ENCODE results near the gene DTNA. TPM values are rescaled to one million over a fixed set of nuclear protein-coding genes. Genes with fewer than 3 reads are reported as not detected.
"Not testable (repeated sequence)": the region's sequence is repeated elsewhere in the genome, so short reads cannot be mapped to it uniquely, and the experiment has no call there.

Gene DTNA
- not detected in 2 replicates for total RNA-seq

DNA sequence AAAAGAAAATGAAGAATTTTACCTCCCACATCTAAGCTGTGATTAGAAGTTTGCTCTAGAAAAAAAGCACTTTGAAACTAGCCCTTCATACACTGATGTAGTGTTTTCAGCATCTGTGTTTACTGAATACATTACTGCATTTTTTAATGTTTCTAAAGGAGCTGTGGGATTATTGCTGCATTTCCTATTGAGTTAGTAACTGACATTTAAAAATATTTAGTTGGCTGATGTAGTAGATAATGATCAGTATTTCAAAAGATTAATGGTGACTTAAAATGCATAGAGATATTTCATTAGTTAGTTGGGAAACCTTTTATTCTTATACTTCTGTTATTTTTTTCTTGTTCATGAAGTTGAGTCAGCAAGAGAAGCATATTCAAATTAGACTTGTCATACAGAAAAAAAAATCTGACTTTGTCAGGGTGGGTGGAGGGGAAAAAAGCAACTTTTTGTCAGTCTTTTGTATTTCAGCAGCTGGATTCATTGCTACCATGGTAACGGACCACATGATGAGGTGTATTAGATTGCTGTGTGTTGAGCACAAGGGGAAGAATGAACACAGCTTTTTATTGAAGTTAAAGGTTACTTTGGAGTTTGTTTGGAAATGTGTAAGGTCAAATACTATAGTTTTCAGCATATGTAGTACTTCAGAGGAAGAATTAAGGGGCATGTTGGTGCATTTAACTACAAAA, at the start of gene DTNA:
DTNA (plus strand) TSS at position 549 of the 692 bp plus-strand sequence. CDS start 45,679 bp downstream, outside the sequence.
- Mint-ChIP-seq H3K4me1 (ENCODE audit: low read depth) (no peaks in the 10 kb centered on the region), H3K9me3 (no peaks in the 10 kb centered on the region), H3K27me3 (ENCODE audit: insufficient read depth) (no peaks in the 10 kb centered on the region), H3K27ac (no peak within 1 kb of the TSS), H3K4me3 (no peak within 1 kb of the TSS), H3K36me3 (ENCODE audit: low read depth) (no peaks in the 10 kb centered on the region)
- intact Hi-C loops (cut with micrococcal nuclease): no loop called here
- no peak for DNase-seq (ENCODE audit: low spot score)

DNA sequence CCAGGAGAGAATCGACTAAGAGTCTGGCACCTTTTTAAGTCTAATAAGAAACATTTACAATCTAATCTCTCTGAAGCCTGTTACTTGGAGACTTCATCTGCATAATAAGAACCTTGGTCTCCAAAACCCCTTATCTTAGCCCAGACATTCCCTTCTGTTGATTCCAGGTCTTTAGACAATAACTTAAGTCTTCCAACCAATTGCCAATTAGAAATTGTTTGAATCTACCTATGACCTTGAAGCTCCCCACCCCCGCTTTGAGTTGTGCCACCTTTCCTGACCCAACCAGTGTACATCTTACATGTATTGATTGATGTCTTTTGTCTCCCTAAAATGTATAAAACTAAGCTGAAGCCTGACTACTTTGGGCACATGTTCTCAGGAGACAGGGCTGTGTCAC, 49.5 kb upstream of the DTNA start:
- H3K9me3 Mint-ChIP-seq: no peaks in the 10 kb centered on the region
- H3K4me1 Mint-ChIP-seq (ENCODE audit: low read depth): no peaks in the 10 kb centered on the region
- intact Hi-C loops (cut with micrococcal nuclease): no loop called here
- H3K27me3 Mint-ChIP-seq (ENCODE audit: insufficient read depth): no peaks in the 10 kb centered on the region
- H3K36me3 Mint-ChIP-seq (ENCODE audit: low read depth): no peaks in the 10 kb centered on the region
- no peak overlapping the region for H3K4me3 Mint-ChIP-seq
- DNase-seq (ENCODE audit: low spot score): no peak
- H3K27ac Mint-ChIP-seq: no peak overlapping the region

DNA sequence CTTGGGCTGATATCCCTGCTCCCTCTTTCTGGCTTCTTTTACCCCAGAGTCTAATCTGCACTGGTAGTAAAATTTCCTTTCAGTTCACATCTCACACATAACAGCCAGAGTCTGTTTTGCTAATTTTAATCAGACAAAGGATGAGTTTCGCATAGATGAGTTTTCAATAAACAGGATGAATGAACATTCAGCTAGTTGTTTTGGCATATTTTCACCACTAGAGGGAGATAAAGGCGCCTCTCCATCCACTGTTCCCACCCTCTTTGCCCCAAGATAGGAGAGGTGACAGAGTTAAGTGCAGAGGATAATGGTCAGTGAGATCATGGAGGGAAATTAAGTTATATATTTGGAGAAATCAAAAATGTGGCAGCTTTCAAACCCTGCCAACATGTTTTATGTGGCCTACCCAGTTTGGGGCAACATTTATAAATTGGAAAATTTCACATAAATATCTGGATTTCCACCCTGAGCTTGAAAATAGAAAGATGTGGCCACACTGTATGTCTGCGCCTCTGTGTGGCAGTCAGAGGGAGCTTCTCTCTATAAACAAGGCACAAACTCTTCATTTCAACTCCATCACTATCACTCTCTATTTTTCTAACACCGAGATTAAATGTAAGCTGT, 48.5 kb upstream of the DTNA start:
- no peaks in the 10 kb centered on the region for H3K4me1 Mint-ChIP-seq (ENCODE audit: low read depth)
- no peak overlapping the region for H3K27ac Mint-ChIP-seq
- intact Hi-C loops (cut with micrococcal nuclease): loop anchor here (1.0 kb wide), 1 partner anchor 127 kb away; no protein-coding TSS in a partner anchor
- no peaks in the 10 kb centered on the region for H3K36me3 Mint-ChIP-seq (ENCODE audit: low read depth)
- no peak for DNase-seq (ENCODE audit: low spot score)
- H3K27me3 Mint-ChIP-seq (ENCODE audit: insufficient read depth): no peaks in the 10 kb centered on the region
- no peaks in the 10 kb centered on the region for H3K9me3 Mint-ChIP-seq
- H3K4me3 Mint-ChIP-seq: no peak overlapping the region

GRCh38 chr18:34676816-34677574, 33.1 kb upstream of the DTNA start:
- Mint-ChIP-seq H3K4me1 (ENCODE audit: low read depth) (no peaks in the 10 kb centered on the region), H3K9me3 (no peaks in the 10 kb centered on the region), H3K27me3 (ENCODE audit: insufficient read depth) (no peaks in the 10 kb centered on the region), H3K4me3 (no peak overlapping the region), H3K27ac (no peak overlapping the region), H3K36me3 (ENCODE audit: low read depth) (no peaks in the 10 kb centered on the region)
- no peak for DNase-seq (ENCODE audit: low spot score)
- intact Hi-C loops (cut with micrococcal nuclease): no loop called here

DNA sequence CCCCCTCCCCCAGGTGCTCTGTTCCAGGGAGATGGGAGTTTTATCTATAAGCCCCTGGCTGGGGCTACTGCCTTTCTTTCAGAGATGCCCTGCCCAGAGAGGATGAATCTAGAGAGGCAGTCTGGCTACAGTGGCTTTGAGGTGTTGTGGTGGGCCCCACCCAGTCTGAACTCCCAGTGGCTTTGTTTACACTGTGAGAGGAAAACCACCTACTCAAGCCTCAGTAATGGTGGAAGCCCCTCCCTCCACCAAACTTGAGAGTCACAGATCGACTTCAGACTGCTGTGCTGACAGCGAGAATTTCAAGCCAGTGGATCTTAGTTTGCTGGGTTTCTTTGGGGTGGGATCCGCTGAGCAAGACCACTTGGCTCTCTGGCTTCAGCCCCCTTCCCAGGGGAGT, 20.3 kb upstream of the DTNA start:
- H3K27ac Mint-ChIP-seq; DNase-seq (ENCODE audit: low spot score); H3K36me3 Mint-ChIP-seq (ENCODE audit: low read depth); H3K4me3 Mint-ChIP-seq; H3K27me3 Mint-ChIP-seq (ENCODE audit: insufficient read depth); H3K4me1 Mint-ChIP-seq (ENCODE audit: low read depth); H3K9me3 Mint-ChIP-seq; intact Hi-C loops (cut with micrococcal nuclease): not testable (repeated sequence)

GRCh38 chr18:34691614-34692013, 18.5 kb upstream of the DTNA start:
- Mint-ChIP-seq H3K27me3 (ENCODE audit: insufficient read depth) (peaks cover 3% of the 10 kb centered on the region), H3K9me3 (no peaks in the 10 kb centered on the region), H3K4me3 (no peak overlapping the region), H3K4me1 (ENCODE audit: low read depth) (no peaks in the 10 kb centered on the region), H3K27ac (no peak overlapping the region), H3K36me3 (ENCODE audit: low read depth) (no peaks in the 10 kb centered on the region)
- DNase-seq (ENCODE audit: low spot score): no peak
- intact Hi-C loops (cut with micrococcal nuclease): no loop called here

DNA sequence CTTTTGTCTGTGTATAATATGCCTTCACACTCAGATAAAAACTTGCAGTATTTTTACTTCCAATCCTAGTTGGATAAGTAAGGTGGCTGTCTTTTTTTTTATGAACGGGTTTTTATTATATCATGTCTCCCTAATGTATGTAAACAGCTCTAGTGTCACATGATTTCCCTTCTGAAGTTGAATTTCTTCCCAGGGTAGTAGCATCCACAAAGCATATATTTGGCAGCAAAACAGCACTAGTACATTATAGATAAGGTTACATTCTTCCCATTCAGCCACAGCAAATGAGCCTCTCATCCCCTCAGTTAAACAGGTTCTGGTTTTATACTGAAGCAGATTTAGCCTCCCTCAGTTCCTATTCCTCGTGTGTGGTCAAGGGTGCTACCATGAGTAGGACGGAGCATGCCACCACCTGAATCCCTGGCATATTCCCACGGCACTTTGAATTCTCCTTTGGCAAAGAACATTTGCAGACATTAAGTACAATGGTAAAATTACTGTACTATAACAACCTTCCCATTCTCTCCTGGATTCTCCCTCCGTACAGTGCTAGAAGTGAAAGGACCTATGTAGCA, 15.4 kb upstream of the DTNA start:
- H3K27me3 Mint-ChIP-seq (ENCODE audit: insufficient read depth): peaks cover 4% of the 10 kb centered on the region
- DNase-seq (ENCODE audit: low spot score): no peak
- H3K27ac Mint-ChIP-seq: no peak overlapping the region
- H3K4me1 Mint-ChIP-seq (ENCODE audit: low read depth): no peaks in the 10 kb centered on the region
- no peaks in the 10 kb centered on the region for H3K9me3 Mint-ChIP-seq
- H3K36me3 Mint-ChIP-seq (ENCODE audit: low read depth): no peaks in the 10 kb centered on the region
- no peak overlapping the region for H3K4me3 Mint-ChIP-seq
- intact Hi-C loops (cut with micrococcal nuclease): no loop called here

DNA sequence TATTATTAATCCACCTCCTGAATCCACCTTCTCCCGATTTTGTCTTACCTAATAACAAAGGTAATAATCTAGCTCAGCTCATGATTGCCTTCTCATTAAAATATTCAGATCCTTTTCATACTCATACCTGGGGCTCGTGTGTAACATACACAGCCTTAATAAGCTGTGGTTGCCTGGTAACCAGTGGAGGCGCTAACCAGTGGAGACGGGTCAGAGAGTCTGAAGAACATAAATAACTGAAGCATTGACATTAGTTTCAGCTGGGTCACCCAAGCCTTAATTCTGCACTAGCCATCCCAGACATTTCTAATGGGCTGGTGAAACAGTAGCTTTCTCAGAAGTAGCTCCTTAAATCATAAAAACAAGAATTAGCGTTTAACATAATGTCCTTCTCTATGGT, 14.8 kb upstream of the DTNA start:
- Mint-ChIP-seq H3K4me1 (ENCODE audit: low read depth) (no peaks in the 10 kb centered on the region), H3K9me3 (no peaks in the 10 kb centered on the region), H3K36me3 (ENCODE audit: low read depth) (no peaks in the 10 kb centered on the region), H3K27ac (no peak overlapping the region), H3K27me3 (ENCODE audit: insufficient read depth) (peaks cover 4% of the 10 kb centered on the region), H3K4me3 (no peak overlapping the region)
- DNase-seq (ENCODE audit: low spot score): no peak
- intact Hi-C loops (cut with micrococcal nuclease): no loop called here

DNA sequence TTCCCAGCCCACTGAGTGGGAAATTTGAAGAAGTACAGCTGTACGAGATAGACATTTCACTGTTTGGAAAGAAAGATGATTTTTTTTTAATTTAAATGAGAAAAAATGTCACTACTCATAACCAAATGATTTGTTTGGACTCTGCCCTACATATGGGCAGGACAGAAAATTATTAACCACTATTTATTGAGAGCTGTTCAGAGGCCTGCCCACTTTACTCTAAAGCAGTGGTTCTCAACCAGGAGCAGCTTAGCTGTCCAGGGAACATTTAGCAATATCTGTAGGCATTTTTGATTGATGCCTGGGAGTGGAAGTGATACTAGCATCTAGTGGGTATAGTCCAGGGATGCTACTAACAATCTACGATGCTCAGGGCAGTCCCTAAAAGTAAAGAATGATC, 13.4 kb upstream of the DTNA start:
- H3K9me3 Mint-ChIP-seq: no peaks in the 10 kb centered on the region
- no peak overlapping the region for H3K4me3 Mint-ChIP-seq
- intact Hi-C loops (cut with micrococcal nuclease): no loop called here
- H3K27me3 Mint-ChIP-seq (ENCODE audit: insufficient read depth): peaks cover 4% of the 10 kb centered on the region
- no peak for DNase-seq (ENCODE audit: low spot score)
- H3K36me3 Mint-ChIP-seq (ENCODE audit: low read depth): no peaks in the 10 kb centered on the region
- H3K4me1 Mint-ChIP-seq (ENCODE audit: low read depth): no peaks in the 10 kb centered on the region
- H3K27ac Mint-ChIP-seq: no peak overlapping the region

DNA sequence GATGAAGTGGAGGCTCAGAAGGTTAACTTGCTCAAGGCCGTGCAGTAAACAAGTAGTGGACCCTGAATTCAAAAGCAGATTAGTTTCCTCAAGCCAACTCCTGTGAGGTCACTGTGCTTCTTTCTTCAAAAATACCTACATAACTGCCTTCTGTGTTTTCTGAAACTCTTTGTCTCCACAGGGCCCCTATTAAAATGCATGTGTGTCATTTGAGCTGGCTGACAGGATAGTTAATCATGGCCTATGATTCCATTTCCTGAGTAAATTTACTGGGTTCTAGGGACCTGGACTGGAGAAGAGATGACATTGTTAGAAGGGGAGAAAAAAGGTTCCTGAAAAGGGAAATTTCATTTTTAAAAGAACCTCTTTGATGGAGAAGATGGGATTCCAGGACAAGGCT, 12.9 kb upstream of the DTNA start:
- Mint-ChIP-seq H3K4me3 (no peak overlapping the region), H3K36me3 (ENCODE audit: low read depth) (no peaks in the 10 kb centered on the region), H3K4me1 (ENCODE audit: low read depth) (no peaks in the 10 kb centered on the region), H3K27ac (no peak overlapping the region), H3K9me3 (no peaks in the 10 kb centered on the region), H3K27me3 (ENCODE audit: insufficient read depth) (peaks cover 4% of the 10 kb centered on the region)
- DNase-seq (ENCODE audit: low spot score): no peak
- intact Hi-C loops (cut with micrococcal nuclease): no loop called here

DNA sequence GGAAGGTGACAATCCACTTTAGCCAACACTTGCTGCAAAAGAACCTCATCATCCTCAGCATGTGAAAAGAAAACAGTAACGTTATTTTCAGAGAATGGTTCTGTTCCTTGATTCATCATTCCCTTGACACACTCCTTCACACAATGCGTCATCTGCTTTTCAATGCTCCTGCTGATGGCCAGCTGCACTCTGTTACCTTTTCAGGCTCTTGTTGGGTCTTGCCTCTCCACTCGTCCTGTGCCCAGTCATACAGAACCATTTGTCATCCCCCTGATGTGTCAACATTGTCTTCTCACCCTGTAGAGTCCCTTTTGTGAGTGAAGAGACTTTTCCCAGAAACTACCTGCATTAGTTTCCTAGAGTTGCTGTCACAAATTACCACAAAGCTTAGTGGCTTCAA, 12.2 kb upstream of the DTNA start:
- H3K27me3 Mint-ChIP-seq (ENCODE audit: insufficient read depth): peaks cover 4% of the 10 kb centered on the region
- no peaks in the 10 kb centered on the region for H3K4me1 Mint-ChIP-seq (ENCODE audit: low read depth)
- intact Hi-C loops (cut with micrococcal nuclease): no loop called here
- H3K4me3 Mint-ChIP-seq: no peak overlapping the region
- no peak for DNase-seq (ENCODE audit: low spot score)
- no peak overlapping the region for H3K27ac Mint-ChIP-seq
- no peaks in the 10 kb centered on the region for H3K9me3 Mint-ChIP-seq
- no peaks in the 10 kb centered on the region for H3K36me3 Mint-ChIP-seq (ENCODE audit: low read depth)

DNA sequence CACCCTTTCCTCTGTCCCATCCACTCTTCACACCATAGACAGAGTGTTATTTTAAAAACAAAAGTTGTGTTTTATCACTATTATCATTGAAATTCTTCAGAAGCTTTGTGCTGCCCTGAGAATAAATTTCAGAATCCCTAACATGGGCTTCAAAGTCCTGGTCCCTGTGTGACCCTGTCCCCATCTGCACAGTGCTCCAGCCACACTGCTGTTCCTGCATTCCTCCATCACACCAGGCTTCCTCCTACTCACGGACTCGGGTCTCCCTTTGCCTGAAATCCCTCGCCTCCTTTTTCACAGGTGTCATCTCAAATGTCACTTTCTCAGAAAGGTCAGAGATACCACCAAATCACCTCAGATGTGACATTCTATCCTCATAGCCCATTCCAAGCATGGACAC, 8.2 kb upstream of the DTNA start:
- peaks cover 1% of the 10 kb centered on the region for H3K27me3 Mint-ChIP-seq (ENCODE audit: insufficient read depth)
- H3K4me3 Mint-ChIP-seq: no peak overlapping the region
- no peak for DNase-seq (ENCODE audit: low spot score)

DNA sequence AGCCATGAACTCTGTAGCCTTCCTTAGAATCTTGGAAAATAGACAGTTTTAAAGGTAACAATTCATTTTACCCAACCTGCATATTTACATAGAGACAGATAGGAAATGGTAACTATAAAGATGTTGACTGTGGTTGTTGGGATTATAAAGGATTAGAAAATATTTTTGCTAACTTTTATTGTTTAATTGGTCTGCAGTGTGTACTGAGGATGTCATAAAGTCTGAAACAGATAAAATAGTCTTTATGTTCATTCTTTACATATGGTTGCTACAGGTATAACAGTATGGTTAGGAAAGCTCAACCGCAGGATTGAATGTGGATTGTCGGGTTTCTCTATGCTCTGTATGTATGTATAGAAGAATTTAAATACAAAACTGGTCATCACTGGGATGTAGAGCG, 7.3 kb upstream of the DTNA start:
- H3K4me3 Mint-ChIP-seq: no peak overlapping the region
- intact Hi-C loops (cut with micrococcal nuclease): no loop called here
- no peaks in the 10 kb centered on the region for H3K9me3 Mint-ChIP-seq
- no peaks in the 10 kb centered on the region for H3K36me3 Mint-ChIP-seq (ENCODE audit: low read depth)
- H3K4me1 Mint-ChIP-seq (ENCODE audit: low read depth): no peaks in the 10 kb centered on the region
- DNase-seq (ENCODE audit: low spot score): no peak
- H3K27me3 Mint-ChIP-seq (ENCODE audit: insufficient read depth): peaks cover 1% of the 10 kb centered on the region
- no peak overlapping the region for H3K27ac Mint-ChIP-seq

More for the DNA sequence above, 8.2 kb upstream of the DTNA start:
- no peak overlapping the region for H3K27ac Mint-ChIP-seq
- H3K4me1 Mint-ChIP-seq (ENCODE audit: low read depth): no peaks in the 10 kb centered on the region
- intact Hi-C loops (cut with micrococcal nuclease): no loop called here
- no peaks in the 10 kb centered on the region for H3K36me3 Mint-ChIP-seq (ENCODE audit: low read depth)
- no peaks in the 10 kb centered on the region for H3K9me3 Mint-ChIP-seq

Data from activated T-helper 1 cell treated with anti-CD3 and anti-CD28 coated beads, Interleukin-12 subunit alpha, Interleukin-12 subunit beta, Interleukin-2, Interleukin-4 antibody, amounts not matched to agents 30 ng/mL and 10 ng/mL and 1 ng/mL, durations not matched to agents 14 hours and 24 hours and 36 hours (primary cell).